Hepatocyte (in vitro differentiated cells): ENCODE data around the gene EPO. TPM values are rescaled to one million over a fixed set of nuclear protein-coding genes. Genes with fewer than 3 reads are reported as not detected.

Source experiments
- DNase-seq: peaks from one replicate; pipeline ENCODE4 v3.0.0-alpha.2; 2016; ENCODE audit warnings: low spot score
- H2AFZ ChIP-seq: fragments of 200-600 bp; sonication (generic); 2 replicates; pipeline ENCODE4 v1.6.0; 2016; ENCODE audit warnings: antibody characterized with exemption, mild to moderate bottlenecking
- H3K27ac ChIP-seq: fragments of 200-600 bp; sonication (generic); 2 replicates; pipeline ENCODE4 v1.5.1; 2016; ENCODE audit warnings: mild to moderate bottlenecking
- H3K27me3 ChIP-seq: fragments of 200-600 bp; sonication (generic); 2 replicates; pipeline ENCODE4 v1.6.1; 2016
- H3K36me3 ChIP-seq: fragments of 200-600 bp; sonication (generic); replicated peaks from 2 replicates; pipeline ENCODE4 v1.5.1; 2016; ENCODE audit warnings: low read depth; ENCODE audit not compliant: insufficient read depth
- H3K4me1 ChIP-seq: fragments of 200-600 bp; sonication (generic); 2 replicates; pipeline ENCODE4 v1.5.1; 2016; ENCODE audit warnings: mild to moderate bottlenecking, moderate library complexity; ENCODE audit not compliant: insufficient read depth
- H3K4me2 ChIP-seq: fragments of 200-600 bp; sonication (generic); 2 replicates; pipeline ENCODE4 v1.6.0; 2016
- H3K4me3 ChIP-seq: fragments of 200-600 bp; sonication (generic); 2 replicates; pipeline ENCODE4 v1.5.1; 2016; ENCODE audit warnings: mild to moderate bottlenecking
- H3K79me2 ChIP-seq: fragments of 200-600 bp; sonication (generic); 2 replicates; pipeline ENCODE4 v1.6.0; 2017; ENCODE audit warnings: mild to moderate bottlenecking
- H3K9me2 ChIP-seq: fragments of 200-600 bp; sonication (generic); replicated peaks from 2 replicates; pipeline ENCODE4 v1.6.0; 2017; ENCODE audit warnings: mild to moderate bottlenecking; ENCODE audit not compliant: insufficient read depth
- H3K9me3 ChIP-seq: fragments of 200-600 bp; sonication (generic); 2 replicates; pipeline ENCODE4 v1.5.1; 2016; ENCODE audit warnings: low read depth, mild to moderate bottlenecking
- H4K20me1 ChIP-seq: fragments of 200-600 bp; sonication (generic); 2 replicates; pipeline ENCODE4 v1.6.0; 2016; ENCODE audit warnings: mild to moderate bottlenecking; ENCODE audit not compliant: insufficient read depth, poor library complexity, severe bottlenecking
- EZH2 ChIP-seq: fragments of 200-600 bp; sonication (generic); IDR thresholded peaks from 2 replicates; pipeline ENCODE4 v1.6.1; 2016; ENCODE audit warnings: antibody characterized with exemption, mild to moderate bottlenecking, borderline replicate concordance
- EZH2phosphoT487 ChIP-seq: fragments of 200-600 bp; sonication (generic); IDR thresholded peaks from one replicate; pipeline ENCODE4 v1.6.1; 2018; ENCODE audit warnings: antibody characterized with exemption, mild to moderate bottlenecking, low read depth, moderate library complexity; ENCODE audit not compliant: unreplicated experiment, severe bottlenecking
- WGBS: methylation state at CpG from one replicate; pipeline ENCODE4 v1.1.6; 2016; ENCODE audit warnings: low lambda C conversion rate; ENCODE audit errors: missing lambda C conversion rate; 5-methylcytosine and 5-hydroxymethylcytosine counted together
- polyA plus RNA-seq: library from polyadenylated mRNA; unstranded; fragments of >200 nt; fragmentation: Nextera tagmentation; extraction: Ambion mirVana; gene quantifications from 2 replicates; pipeline ENCODE4 v1.2.1, GENCODE V29; 2016
- total RNA-seq: library from RNA; depleted of rRNA; stranded (reverse); fragments of >200 nt; gene quantifications from 2 replicates; pipeline ENCODE4 v1.2.3, GENCODE V29; 2014
- TF ChIP-seq, protein P1 (sequence below): fragments of 200-600 bp; sonication (generic); IDR thresholded peaks from 2 replicates; pipeline ENCODE4 v1.5.1; 2016; ENCODE audit warnings: antibody characterized with exemption, mild to moderate bottlenecking; ENCODE audit not compliant: poor library complexity

Gene EPO
- total and polyA plus RNA-seq, 2 experiments from 2014 or later, result 1.3 TPM; not detected in 1

DNA sequence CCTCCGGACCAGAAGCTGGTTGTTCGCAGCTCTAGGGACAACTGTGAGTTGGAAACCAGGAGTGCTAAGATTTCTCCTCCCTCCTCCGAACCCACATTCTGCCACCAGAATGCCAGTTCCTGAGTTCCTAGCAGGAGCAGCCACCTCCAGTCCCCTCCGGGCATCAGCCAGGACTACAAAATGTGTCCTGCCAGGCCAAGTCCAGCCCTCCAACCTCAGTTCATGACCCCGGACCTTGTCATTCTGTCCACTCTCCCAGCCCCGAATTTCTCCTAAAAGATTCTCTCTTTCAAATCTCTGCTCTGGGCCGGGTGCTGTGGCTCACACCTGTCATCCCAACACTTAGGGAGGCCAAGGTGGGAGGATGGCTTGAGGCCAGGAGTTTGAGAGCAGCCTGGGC, 15.5 kb downstream of the EPO start:
- Histone ChIP-seq H4K20me1 (no peaks in the 10 kb centered on the region), H3K27me3 (no peaks in the 10 kb centered on the region), H3K9me2 (no peaks in the 10 kb centered on the region), H3K9me3 (no peaks in the 10 kb centered on the region), H3K36me3 (no peaks in the 10 kb centered on the region), H3K79me2 (no peaks in the 10 kb centered on the region), H2AFZ (no peak overlapping the region), H3K4me3 (no peak overlapping the region), H3K27ac (no peak overlapping the region), H3K4me2 (no peak overlapping the region), H3K4me1 (no peaks in the 10 kb centered on the region)
- DNase-seq, result no peak
- no peak for TF ChIP-seq EZH2
- 97% methylated on average over 7 of the region's 7 CpGs for WGBS

DNA sequence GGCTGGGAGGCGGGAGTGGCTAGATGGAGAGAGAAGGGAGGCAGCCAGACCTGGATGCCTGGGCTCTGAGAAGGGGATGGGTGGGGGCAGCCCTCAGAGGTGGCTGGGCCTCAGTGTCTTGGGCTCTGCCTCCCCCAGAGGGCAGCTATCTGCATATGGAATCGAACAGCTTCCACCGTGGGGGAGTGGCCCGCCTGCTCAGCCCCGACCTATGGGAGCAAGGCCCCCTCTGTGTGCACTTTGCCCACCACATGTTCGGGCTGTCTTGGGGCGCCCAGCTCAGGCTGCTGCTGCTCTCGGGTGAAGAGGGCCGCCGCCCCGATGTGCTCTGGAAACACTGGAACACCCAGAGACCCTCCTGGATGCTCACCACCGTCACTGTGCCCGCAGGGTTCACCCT, 16.4 kb downstream of the EPO start:
- Histone ChIP-seq H4K20me1 (no peaks in the 10 kb centered on the region), H3K4me3 (no peak overlapping the region), H3K9me3 (no peaks in the 10 kb centered on the region), H3K4me2 (no peak overlapping the region), H2AFZ (no peak overlapping the region), H3K9me2 (no peaks in the 10 kb centered on the region), H3K36me3 (no peaks in the 10 kb centered on the region), H3K4me1 (no peaks in the 10 kb centered on the region), H3K79me2 (no peaks in the 10 kb centered on the region), H3K27me3 (no peaks in the 10 kb centered on the region), H3K27ac (no peak overlapping the region)
- no peak for DNase-seq
- TF ChIP-seq EZH2phosphoT487 (no peak), EZH2 (no peak)
- TF ChIP-seq, protein P1, sequence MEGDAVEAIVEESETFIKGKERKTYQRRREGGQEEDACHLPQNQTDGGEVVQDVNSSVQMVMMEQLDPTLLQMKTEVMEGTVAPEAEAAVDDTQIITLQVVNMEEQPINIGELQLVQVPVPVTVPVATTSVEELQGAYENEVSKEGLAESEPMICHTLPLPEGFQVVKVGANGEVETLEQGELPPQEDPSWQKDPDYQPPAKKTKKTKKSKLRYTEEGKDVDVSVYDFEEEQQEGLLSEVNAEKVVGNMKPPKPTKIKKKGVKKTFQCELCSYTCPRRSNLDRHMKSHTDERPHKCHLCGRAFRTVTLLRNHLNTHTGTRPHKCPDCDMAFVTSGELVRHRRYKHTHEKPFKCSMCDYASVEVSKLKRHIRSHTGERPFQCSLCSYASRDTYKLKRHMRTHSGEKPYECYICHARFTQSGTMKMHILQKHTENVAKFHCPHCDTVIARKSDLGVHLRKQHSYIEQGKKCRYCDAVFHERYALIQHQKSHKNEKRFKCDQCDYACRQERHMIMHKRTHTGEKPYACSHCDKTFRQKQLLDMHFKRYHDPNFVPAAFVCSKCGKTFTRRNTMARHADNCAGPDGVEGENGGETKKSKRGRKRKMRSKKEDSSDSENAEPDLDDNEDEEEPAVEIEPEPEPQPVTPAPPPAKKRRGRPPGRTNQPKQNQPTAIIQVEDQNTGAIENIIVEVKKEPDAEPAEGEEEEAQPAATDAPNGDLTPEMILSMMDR, result no peak
- 89% methylated on average over 13 of the region's 13 CpGs for WGBS

DNA sequence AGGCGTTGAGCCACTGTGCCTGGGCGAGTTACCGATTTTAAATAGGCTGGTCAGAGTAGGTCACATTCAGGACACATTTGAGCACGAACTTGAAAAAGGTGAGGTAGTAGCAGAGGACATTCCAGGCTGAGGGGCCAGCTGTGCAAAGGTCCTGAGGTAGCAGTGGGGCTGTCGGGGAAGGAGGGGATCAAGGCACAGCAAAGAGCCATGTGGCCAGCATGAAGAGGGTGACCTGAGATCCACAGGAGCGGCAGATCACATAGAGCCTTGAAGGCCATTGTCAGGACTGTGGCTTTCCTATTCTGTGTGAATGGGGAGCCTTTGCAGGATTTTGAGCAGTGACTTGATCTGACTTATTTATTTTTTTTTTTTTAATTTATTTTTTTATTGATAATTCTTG, 19.7 kb downstream of the EPO start:
- H3K9me3 ChIP-seq, result no peaks in the 10 kb centered on the region
- TF ChIP-seq EZH2phosphoT487, result no peak
- TF ChIP-seq, protein P1, result no peak
- no peak for TF ChIP-seq EZH2
- H3K79me2 ChIP-seq, result no peaks in the 10 kb centered on the region
- H3K4me3 ChIP-seq, result no peak overlapping the region
- H3K9me2 ChIP-seq, result no peaks in the 10 kb centered on the region
- H3K4me2 ChIP-seq, result no peak overlapping the region
- H3K27me3 ChIP-seq, result no peaks in the 10 kb centered on the region
- WGBS, result 93% methylated on average over 6 of the region's 6 CpGs
- H4K20me1 ChIP-seq, result no peaks in the 10 kb centered on the region
- no peaks in the 10 kb centered on the region for H3K4me1 ChIP-seq
- DNase-seq, result no peak
- no peak overlapping the region for H3K27ac ChIP-seq
- no peak overlapping the region for H2AFZ ChIP-seq
- H3K36me3 ChIP-seq, result no peaks in the 10 kb centered on the region

DNA sequence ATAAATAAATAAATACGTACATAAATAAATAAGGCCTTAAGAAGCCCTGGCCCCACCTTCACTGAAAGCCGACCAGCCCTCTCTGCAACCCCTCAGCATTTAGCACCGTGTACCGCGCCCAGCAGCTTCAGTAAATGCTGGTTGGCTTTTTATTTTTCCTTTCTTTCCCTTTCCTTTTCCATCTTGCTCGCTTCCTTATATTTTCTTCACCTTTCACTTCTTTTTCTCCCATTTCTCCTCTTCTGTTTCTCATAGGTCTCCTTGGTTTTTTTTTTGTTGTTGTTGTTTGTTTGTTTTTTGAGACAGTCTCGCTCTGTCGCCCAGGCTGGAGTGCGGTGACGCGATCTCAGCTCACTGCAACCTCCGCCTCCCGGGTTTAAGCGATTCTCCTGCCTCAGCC, 24.3 kb downstream of the EPO start:
- Histone ChIP-seq H3K9me2 (no peaks in the 10 kb centered on the region), H3K79me2 (no peaks in the 10 kb centered on the region), H4K20me1 (no peaks in the 10 kb centered on the region), H3K4me3 (no peak overlapping the region), H3K27me3 (no peaks in the 10 kb centered on the region), H3K27ac (no peak overlapping the region), H2AFZ (no peak overlapping the region), H3K9me3 (no peaks in the 10 kb centered on the region), H3K4me2 (no peak overlapping the region), H3K4me1 (no peaks in the 10 kb centered on the region), H3K36me3 (no peaks in the 10 kb centered on the region)
- WGBS, result 95% methylated on average over 11 of the region's 14 CpGs
- TF ChIP-seq EZH2, result no peak
- TF ChIP-seq, protein P1, result no peak
- TF ChIP-seq EZH2phosphoT487, result no peak
- no peak for DNase-seq
